Daoy (cell line): ENCODE data around the gene GALNT9. TPM values are rescaled to one million over a fixed set of nuclear protein-coding genes. Genes with fewer than 3 reads are reported as not detected.
"Not testable (repeated sequence)": the region's sequence is repeated elsewhere in the genome, so short reads cannot be mapped to it uniquely, and the experiment has no call there.

Source experiments
- DNase-seq: peaks from one replicate; pipeline ENCODE4 v3.0.0-alpha.2; 2015; ENCODE audit warnings: low read depth
- total RNA-seq: library from RNA; depleted of rRNA; stranded (reverse); fragments of >200 nt; shearing (Covaris generic); gene quantifications from 2 replicates; pipeline ENCODE4 v1.2.3, GENCODE V29; 2014

The GALNT9 gene
- total RNA-seq, 1 experiment from 2014 or later, result 0.29 TPM

DNA sequence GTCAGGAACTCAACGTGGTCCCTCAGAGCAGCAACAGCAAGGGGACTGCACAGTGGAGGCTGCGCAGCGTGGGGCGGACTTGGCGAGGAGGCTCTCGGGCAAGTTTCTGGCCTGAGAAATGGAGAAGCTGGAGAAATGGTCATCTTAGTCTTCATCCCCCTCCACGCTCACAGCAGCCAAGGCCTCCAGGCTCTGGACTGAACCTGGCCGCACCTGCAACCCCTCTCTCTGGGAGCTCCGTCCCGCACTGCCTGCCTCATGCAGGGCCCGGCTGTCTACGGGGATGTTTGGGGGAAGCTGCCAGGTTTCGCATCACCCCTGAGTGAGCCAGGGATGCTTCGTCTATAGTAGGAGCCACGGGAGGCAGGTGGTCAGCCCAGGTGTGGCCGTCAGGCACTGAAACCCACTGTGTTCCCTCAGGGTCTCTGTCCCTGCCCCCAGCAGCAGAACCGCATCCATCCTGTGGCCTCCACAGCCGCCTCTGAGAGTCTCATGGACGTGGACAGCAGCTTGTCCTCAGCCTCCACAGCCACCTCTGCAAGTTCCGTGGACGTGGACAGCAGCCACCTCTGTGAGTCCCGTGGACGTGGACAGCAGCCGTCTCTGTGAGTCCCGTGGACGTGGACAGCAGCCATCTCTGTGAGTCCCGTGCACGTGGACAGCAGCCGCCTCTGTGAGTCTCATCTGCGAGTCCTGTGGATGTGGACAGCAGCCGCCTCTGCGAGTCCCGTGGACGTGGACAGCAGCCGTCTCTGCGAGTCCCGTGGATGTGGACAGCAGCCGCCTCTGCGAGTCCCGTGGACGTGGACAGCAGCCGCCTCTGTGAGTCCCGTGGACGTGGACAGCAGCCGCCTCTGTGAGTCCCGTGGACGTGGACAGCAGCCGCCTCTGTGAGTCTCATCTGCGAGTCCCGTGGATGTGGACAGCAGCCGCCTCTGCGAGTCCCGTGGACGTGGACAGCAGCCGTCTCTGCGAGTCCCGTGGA is 29.1 kb upstream of the GALNT9 start:
- DNase-seq, result not testable (repeated sequence)

DNA sequence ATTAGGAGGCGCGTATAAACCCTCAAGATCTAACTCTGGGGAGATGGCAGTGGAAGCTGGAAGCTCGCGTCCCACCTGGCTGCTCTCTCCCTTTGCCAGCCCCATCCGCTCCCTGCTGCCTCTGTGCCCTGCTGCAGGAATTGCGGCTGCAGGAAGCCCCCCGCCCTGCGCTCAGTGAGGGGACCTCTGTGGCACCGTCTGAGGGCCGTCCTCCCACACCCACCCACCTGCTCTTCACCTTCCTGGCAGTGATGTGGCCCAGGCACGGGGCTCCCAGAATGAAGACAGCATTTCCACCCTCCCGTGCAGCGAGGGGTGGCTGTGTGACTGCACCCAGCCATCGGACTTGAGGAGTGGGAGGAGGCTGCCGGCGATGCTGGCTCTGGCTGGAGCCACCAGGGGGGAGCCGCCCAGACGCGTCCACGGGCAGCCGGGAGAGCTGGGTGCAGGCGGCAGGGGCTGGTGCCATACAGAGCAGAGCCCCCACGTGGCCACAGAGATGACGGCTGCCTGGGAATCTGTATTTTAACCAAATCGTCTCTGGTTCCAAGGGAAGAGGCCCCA is 28.3 kb upstream of the GALNT9 start:
- DNase-seq, result no peak

DNA sequence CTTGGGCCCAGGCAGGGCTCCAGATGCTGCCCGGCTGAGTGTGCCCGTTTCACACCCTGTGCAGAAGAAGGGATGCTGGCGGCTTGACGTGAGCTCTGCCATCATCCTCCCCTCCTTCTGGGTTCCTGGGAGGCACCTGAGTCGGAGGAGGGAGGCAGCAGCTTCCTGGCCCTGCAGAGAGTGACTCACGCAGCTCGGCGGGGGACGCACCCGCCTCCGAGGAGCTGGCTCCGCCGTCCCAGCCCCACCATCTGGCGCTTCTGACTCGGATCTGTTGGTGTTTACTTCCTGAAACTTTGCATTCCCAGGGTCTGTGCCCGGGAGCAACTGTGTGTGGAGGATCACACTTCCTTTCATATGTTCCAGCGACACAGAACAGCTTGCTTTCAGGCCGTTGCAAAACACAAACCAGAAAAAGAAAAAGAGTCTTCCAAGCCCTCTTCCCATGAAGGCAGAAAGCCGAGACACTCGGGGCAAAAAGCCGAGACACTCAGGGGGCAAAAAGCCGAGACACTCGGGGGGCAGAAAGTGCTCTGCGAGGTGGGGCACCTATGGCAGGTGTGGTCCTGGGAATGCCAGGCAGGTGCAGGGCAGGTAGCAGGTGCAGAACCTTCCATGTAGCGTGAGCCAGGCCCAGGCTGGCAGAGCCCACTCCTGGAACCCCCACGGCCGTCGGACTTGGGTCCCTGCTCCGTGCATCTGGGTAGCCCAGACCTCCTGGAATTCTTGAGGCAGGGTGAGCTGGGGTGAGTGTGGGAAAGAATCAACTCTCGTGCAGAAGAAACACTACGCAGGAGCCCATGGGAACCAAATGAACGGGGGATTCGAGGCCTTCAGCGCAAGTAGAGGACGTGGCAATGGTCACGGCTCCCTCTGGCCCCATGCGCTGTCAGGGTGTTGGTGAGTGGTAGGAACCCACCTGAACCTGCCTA is 27.6 kb upstream of the GALNT9 start:
- DNase-seq, result peak; percentile 85

DNA sequence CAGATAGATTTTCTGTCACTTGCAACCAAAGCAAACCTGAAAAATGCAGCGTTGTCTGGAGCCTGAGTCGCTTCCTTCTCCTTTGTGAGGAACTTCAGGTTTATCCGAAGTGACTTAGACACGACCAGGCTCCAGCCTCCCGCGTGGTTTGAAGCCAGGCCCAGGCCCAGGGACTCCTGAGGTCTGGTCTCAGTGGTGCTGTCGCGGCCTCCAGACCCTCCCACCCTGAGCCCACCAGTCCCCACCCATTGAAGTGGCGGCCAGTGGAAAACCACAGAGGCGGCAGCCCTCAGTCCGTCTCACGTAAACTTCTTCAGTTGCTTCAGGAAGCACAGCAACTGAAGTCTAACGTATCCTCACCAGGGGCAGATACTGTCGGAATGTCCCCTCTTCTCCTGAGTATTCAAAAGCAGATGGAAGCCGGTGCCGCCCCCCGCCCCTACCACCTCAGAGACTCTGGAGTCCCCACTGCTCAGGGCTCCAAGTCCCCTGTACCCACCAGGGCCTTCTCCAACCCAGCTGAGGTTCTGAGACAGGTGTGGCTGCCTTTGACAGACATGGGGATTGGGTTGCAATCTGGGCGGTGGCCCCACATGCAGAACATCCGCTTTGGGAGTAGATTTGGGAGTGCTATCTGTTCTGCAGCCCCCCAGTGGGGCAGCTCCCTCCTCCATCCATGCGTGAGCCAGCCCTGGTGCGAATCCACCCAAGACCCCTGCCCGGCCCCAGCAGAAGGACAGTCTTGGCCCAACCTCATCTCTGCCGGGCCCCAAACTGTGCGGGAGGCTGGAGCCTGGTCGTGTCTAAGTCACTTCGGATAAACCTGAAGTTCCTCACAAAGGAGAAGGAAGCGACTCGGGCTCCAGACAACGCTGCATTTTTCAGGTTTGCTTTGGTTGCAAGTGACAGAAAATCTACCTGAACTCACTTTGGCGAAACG is 26.6 kb upstream of the GALNT9 start:
- no peak for DNase-seq

DNA sequence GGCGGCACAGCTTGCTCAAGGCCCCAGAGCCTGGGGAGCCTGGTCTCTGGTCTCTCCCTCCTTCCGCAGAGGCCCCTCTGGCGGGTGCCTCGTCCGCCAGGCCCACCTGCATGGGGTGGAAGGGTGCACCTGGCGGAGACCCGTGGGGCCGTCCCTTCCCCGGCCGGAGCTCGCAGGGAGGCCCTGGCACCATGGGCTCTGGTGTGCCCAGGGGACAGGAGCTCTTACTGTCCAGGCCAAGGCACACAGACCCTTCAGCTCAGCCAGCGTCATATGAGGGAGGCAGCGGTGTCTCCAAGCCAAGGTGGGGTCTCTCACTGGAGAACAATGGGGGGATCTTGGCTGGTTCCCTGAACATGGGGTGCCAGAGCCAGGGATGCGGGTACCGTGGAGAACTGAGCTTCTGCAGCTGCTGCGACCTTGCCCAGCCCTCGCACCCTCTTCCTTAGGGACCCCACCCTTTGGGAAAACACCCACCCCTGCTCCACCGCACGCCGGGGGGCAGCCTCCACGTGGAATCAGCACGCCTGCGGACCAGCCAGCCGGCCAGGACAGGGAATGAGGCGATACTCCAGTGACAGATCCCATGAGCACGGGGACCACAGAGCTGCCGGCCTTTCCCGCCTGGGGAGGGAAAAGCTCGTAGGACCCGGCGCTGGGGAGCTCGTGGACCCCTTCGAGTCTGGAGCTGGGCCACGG is 25.7 kb upstream of the GALNT9 start:
- DNase-seq, result no peak

DNA sequence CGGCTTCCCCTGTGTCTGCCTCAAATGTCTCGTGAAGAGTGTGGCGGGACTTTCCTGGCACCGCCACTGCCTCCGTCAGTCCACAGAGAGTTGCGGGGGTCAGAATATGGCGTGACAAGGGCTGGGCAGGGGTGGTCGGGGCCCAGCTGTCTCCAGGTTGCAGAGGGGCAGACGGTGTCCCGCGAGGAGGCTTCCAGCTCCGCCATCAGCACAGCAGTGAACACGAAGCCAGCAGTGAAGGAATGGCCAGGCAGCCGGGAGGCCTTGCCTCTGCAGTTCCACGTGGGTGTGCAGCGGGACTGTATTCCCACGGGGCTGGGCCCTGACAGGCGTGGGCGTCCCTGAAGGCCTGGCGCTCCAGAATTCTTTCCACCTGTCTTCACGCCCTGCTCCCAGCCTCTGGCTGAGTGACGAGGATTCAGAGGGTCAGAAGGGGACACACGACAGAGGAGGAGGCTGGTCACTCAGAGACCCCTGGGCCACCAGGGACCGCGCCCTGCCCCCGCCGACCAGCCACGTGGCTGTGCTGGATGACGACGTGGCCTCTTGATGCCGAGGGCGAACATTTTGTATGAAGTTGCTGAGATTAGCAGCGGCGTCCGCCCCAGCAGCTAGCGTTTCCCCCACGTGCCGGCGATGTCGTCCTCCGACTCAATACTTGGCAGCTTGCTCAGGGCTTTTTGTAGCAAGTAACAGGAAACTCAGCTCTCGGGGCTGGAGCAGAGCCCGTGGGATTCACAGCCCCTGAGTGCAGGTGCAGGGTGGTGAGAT is 25.0 kb upstream of the GALNT9 start:
- no peak for DNase-seq

DNA sequence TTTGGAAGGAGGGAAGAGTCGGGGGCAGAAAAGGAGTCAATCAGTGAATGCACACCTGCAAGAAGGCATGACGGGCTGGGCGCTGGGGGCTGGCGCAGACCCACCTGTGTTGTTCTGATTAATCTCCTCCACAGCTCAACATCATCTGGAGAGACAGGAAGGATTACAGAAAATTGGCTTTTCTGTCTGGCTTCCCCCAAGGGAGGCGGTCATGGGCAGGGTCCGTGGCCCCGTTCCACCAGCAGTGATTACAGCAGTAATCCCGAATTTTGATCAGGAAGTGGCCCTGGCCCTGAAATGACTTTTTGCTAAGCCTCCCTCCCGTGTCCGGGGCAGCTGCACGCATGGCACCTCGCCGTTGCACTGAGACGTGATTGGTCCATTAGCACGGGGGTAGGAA is 24.4 kb upstream of the GALNT9 start:
- no peak for DNase-seq

DNA sequence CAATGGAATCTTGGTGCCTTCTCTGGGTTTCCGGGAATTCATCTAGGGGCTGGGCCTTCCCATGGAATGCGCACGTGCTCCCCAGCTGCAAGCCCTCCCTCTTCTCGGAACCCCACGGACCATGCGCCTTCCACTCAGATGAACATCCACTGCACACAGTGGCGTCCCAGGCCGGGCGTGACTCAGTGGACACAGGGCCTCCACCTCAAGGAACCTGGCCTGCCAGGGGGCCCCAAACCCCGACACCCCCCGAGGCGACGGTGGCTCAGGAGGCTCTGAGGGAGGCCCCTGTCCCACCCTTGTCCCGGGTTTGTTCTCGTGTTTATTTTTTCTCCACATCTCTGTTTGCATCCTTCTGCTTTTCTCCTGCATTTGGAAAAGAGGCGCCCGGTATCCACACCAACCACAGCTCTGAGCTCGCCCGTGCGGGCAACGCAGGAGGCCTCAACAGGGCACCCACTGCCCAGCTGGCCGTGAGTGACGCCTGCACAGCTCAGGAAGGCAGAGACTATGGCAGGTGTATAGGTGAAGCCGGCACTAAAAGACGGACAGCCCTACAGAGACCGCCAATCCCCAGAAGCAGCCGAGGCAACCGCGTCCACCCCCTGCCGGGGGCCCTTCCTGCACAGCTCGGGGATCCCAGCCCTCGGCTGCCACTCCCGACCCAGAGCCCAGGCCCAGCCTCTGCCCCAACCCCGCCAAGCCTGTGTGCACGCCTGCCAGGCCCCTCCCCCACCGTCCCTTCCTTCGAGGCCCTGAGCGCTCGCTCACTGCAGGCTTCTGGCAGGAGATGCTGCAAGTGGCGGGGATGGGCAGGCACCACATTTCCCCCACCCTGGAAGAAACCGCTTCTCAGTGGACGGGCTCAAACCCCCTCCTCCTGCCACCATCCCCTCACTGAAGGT is 23.8 kb upstream of the GALNT9 start:
- no peak for DNase-seq

DNA sequence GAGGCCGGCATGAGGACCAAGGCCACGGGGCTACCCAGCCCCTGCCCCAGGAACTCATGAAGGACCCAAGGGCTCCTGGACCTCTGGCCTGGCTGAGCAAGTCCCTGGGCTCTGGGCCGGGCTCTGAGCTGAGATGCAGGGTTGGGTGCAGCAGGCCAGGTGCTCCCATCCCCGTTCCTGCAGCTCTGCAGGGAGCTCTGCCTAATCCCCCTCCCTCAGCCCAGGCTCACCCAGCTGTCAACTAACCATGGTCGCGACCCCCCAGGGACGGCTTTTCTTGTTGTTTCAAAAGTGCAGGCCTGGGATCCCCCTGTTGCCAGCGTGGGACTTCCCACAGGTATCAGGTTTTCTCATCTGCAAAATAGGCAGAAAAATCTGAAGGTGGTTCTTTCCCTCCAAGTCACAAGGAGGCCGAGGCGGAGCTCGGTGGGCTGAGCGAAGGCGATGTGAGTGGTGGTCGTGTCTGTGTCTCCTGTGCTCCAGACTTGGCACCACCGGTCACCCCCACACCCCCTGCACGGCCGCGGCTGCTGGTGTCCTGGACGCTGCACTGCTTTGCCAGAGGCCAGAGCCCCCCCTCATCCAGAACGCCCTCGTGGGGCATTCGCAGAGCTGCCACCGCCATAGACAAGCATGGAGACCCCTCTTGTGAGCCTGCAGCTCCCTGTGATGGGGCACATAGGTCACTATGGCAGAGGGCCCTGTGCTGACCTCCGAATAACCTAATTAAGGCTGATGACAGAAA is 22.5 kb upstream of the GALNT9 start:
- no peak for DNase-seq

DNA sequence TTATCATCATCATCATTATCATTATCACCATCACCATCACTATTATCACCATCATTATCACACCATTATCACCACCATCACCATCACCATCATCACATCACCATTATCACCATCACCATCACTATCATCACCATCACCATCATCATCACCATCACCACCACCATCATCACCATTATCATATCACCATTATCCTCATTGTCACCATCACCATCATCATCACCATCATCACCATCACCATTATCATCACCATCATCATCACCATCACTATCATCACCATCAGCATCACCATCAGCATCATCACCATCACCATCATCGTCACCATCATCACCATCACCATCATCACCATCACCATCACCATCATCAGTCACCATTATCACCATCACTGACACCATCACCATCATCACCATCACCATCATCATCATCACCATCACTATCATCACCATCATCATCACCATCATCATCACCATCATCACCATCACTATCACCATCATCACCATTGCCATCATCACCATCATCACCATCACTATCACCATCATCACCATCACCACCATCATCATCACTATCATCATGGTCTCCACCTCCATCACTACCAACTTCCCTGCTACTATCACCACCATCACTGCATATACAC is 20.2 kb upstream of the GALNT9 start:
- DNase-seq, result no peak

DNA sequence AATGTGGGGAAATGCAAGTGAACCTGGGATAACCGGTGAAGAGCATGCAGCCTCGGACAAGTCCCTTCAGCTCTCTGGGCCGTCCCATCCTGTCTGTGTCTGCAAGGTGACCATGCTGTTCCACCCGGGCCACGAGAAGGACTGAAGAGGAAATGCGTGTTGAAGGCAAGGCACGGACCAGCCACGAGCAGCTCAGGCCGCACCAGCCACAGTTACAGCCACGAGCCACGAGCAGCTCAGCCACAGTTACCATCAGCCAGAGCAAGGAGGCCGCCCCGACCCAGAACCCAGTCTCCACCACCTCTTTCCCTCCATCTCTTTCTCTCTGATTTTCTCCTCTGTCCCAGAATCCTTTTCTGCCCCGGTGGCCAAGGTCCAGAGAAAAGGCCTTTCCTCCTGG is 18.8 kb upstream of the GALNT9 start:
- no peak for DNase-seq

DNA sequence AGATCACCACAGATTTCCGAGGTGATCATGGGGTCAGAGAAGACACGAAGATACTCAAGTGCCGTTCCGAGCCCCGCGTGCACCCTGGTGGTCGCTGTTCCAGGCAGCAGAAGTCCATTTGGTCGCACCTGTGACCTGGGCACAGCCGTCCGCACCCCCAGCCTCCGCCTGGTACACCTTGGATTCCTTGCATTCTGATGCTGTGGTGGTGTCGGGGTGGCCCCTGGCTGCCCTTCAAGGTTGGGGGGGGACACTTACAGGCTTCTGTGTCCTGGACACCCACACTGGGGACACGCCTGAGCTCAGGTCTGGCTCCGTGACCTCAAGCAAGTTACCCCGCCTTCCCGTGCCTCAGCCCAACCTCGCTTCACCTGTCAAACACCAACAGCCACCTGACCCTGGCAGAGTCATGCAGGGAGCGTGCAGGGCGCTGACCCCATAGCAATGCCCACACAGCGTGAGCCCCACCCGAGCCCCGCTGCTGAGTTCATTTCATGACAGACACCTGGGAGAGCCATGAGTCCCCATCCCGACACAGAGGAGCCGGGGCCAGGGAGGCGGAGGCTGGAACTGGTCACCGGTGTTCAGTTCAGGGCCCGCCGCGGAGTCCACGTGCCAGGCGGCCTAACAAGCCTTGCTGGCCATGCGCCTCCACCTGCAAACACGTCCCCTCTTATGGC is 17.9 kb upstream of the GALNT9 start:
- DNase-seq, result no peak

DNA sequence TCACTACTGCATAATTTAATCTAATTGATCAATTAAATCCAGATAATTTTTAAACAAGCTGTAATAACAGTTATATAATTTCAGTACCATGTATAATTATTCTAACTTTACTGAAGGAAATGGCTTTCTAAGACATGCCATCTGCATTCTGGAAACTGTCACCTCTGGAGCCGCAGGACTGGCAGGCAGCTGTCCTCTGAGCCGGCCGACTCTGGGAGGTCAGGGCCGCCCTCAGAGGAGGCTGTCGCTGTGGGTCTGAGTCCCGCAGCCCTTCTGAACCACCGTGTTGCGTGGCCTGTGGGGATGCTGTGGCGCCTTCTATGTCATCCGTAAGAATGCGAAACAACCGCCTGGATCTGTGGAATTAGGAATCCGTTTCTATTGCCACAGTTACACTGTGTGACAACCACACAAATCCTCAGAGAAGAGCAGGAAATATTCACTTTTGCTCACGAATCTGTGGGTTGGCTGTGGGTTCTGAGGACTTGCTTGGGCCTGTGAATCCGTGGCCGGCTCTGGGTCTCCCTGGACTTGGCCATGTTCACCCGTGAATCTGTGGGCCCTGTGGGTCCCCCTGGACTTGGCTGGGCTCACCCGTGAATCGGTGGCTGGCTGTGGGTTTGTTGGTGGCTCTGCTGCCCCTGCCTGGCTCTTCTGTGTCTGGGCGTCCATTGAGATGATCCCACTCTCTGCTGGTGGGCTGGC is 17.2 kb upstream of the GALNT9 start:
- DNase-seq, result no peak

DNA sequence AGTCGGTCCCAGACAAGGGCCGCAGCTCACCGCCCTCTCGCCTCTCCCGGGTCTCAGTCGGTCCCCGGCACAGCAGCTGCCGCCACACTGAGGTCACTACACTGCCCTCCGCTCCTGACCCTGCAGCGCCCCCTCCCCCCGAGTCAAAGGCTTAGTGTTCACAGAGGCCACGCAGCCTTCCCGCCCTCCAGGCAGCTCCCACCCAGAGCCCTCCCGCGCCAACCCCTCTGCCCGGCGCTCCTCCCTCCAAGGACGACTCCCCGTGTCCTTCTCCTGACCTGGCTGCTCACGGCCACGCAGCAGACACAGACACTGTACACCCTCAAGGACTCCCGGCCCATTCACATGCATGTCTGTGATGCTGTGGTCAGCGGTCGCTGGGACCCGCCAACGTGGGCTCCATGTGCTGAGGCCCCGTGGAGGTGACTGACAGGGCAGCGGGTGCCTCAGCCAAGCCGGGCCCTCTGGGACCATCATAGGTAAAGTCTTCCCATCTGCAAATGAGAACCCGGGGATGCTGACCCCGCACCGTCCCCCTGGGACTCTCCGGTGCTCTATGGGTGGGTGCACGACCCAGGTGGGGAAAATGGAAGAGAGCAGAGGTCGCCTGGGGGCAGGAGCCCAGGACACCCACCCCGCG is 16.3 kb upstream of the GALNT9 start:
- DNase-seq, result no peak

DNA sequence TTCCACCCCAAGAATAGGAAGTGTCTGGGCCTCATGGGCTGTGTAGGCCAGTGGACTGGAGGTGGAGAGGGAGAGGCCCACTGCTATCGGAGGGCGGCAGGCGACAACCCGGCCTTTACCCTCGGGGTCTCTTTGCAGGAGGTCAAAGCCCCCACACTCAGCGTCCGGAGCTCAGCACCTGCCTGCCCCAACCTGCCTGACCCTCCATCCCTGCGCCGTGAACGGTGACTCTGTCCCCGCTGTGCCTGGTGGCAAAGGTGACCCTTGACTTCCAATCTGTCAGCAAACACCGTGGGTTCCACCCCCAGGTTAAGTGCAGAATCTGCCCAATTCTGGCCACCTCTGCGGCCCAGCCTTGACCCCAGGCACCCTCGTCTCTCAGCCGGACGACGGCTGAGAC is 15.7 kb upstream of the GALNT9 start:
- DNase-seq, result no peak

DNA sequence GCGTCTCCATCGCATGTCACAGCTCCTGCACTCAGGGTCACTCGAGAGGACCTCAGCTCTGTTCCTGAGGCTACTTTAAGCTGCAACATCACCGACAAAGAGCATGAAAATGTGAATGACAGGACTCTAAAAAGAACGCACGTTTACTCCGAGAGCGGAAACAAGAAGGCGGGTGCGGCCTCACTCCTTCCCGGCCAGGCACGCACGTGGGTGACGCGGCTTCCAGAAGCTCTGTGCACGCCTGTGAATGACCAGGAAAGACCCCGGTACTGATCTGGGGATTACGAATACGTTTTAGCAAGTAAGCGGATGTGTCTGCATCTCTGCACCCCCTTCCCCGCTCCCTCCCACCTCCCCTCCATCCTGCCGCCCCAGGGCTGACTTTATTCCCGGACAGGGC is 15.2 kb upstream of the GALNT9 start:
- no peak for DNase-seq
